GM12878 (cell line): ENCODE measurements around the gene STPG1. TPM values are rescaled to one million over a fixed set of nuclear protein-coding genes. Genes with fewer than 3 reads are reported as not detected.

ENCODE experiments used
- ATAC-seq: fragments of 200-7000 bp; cut with Tn5 transposase; 3 replicates; pipeline ENCODE4 v1.9.1; 2020; ENCODE audit warnings: mild to moderate bottlenecking, moderate library complexity
- BruUV-seq: library from RNA; stranded (reverse); fragments of 400-500 nt; replicated peaks from 2 replicates; lab custom pipeline; 2021; lab: Mats Ljungman, UMichigan
- CTCF ChIA-PET: fragments of 300-600 bp; sonication (Branson Sonifier 250); formaldehyde crosslinking; extraction: SDS; loops from one replicate; lab custom pipeline; 2021; ENCODE audit warnings: inconsistent platforms; lab: Yijun Ruan, JAX
- POLR2A ChIA-PET: fragments of 350-600 bp; formaldehyde crosslinking; extraction: SDS; loops from one replicate; lab custom pipeline; 2021; ENCODE audit warnings: inconsistent platforms; lab: Charles Lee
- RAD21 ChIA-PET: fragments of 300-600 bp; sonication (Branson Sonifier 250); formaldehyde crosslinking; loops from one replicate; lab custom pipeline; 2023; ENCODE audit warnings: antibody characterized with exemption; ENCODE audit not compliant: unreplicated experiment; lab: Charles Lee
- SMC1A ChIA-PET: fragments of 300-600 bp; sonication (Branson Sonifier 250); formaldehyde crosslinking; loops from one replicate; lab custom pipeline; 2023; ENCODE audit not compliant: unreplicated experiment, uncharacterized antibody; lab: Charles Lee
- DNase-seq: peaks from one replicate; pipeline ENCODE4 v3.0.0-alpha.2; 2011; ENCODE audit warnings: low read depth, low spot score
- FAIRE-seq: peaks from 3 replicates; lab custom pipeline; 2011; peaks lifted over from hg19 to GRCh38; lab: Jason Lieb, UNC
- H2AFZ ChIP-seq: 2 replicates; pipeline ENCODE4 v1.6.0; 2011; ENCODE audit warnings: low read depth, low read length, control low read depth; ENCODE audit not compliant: control insufficient read depth
- H3K27ac ChIP-seq: 2 replicates; pipeline ENCODE4 v1.5.1; 2011; ENCODE audit warnings: control low read depth; ENCODE audit not compliant: control insufficient read depth, insufficient read depth
- H3K27me3 ChIP-seq, 2 experiments: replicated peaks in 1 of 2; 2 replicates each; pipeline versions ENCODE4 v1.6.0 to v1.6.1; 2011; ENCODE audit warnings: low read length in 1 of 2; ENCODE audit not compliant: control insufficient read depth in 2 of 2, insufficient read depth in 2 of 2
- H3K36me3 ChIP-seq, 2 experiments: 2 replicates each; pipeline ENCODE4 v1.5.1; 2011; ENCODE audit warnings: low read length in 1 of 2; ENCODE audit not compliant: control insufficient read depth in 2 of 2, insufficient read depth in 2 of 2
- H3K4me1 ChIP-seq: 2 replicates; pipeline ENCODE4 v1.6.1; 2011; ENCODE audit warnings: mild to moderate bottlenecking, low read length, moderate library complexity, mixed read lengths; ENCODE audit not compliant: control insufficient read depth, insufficient read depth
- H3K4me2 ChIP-seq: 2 replicates; pipeline ENCODE4 v1.6.0; 2011; ENCODE audit warnings: control low read depth; ENCODE audit not compliant: control insufficient read depth, insufficient read depth
- H3K4me3 ChIP-seq: fragments of 200-600 bp; sonication (generic); 2 replicates; pipeline ENCODE4 v1.5.1; 2016
- H3K79me2 ChIP-seq: 2 replicates; pipeline ENCODE4 v1.6.0; 2011; ENCODE audit warnings: low read length; ENCODE audit not compliant: control insufficient read depth, insufficient read depth
- H3K9ac ChIP-seq: 2 replicates; pipeline ENCODE4 v1.8.0; 2011; ENCODE audit warnings: low read length, control low read depth, mixed read lengths; ENCODE audit not compliant: control insufficient read depth, insufficient read depth
- H3K9me3 ChIP-seq: replicated peaks from 3 replicates; pipeline ENCODE4 v1.5.1; 2011; ENCODE audit warnings: mild to moderate bottlenecking, low read length; ENCODE audit not compliant: control insufficient read depth, insufficient read depth
- H4K20me1 ChIP-seq: 2 replicates; pipeline ENCODE4 v1.6.0; 2011; ENCODE audit not compliant: control insufficient read depth, insufficient read depth
- CREB1 ChIP-seq: IDR thresholded peaks from 2 replicates; pipeline ENCODE4 v1.6.1; 2012; ENCODE audit warnings: low read depth, mild to moderate bottlenecking, inconsistent platforms
- CREM ChIP-seq: IDR thresholded peaks from 2 replicates; pipeline ENCODE4 v1.6.1; 2014; ENCODE audit warnings: antibody characterized with exemption, low read depth
- EED ChIP-seq: sonication (generic); IDR thresholded peaks from 2 replicates; pipeline ENCODE4 v1.6.1; 2016; ENCODE audit warnings: antibody characterized with exemption, low read depth
- FOXM1 ChIP-seq: IDR thresholded peaks from 2 replicates; pipeline ENCODE4 v1.6.1; 2012; ENCODE audit warnings: low read depth, mild to moderate bottlenecking, inconsistent platforms, low read length, moderate library complexity
- GABPA ChIP-seq: IDR thresholded peaks from 2 replicates; pipeline ENCODE4 v1.6.1; 2014; ENCODE audit warnings: antibody characterized with exemption, low read depth, mild to moderate bottlenecking, inconsistent platforms
- JUNB ChIP-seq: IDR thresholded peaks from 2 replicates; pipeline ENCODE4 v1.6.1; 2016; ENCODE audit warnings: antibody characterized with exemption, mild to moderate bottlenecking
- NFYB ChIP-seq: IDR thresholded peaks from 2 replicates; pipeline ENCODE4 v1.6.1; 2011; ENCODE audit warnings: low read depth, mild to moderate bottlenecking, low read length, improper control_type of control experiment, moderate library complexity; ENCODE audit not compliant: insufficient read depth
- PAX5 ChIP-seq: IDR thresholded peaks from 2 replicates; pipeline ENCODE4 v1.6.1; 2011; ENCODE audit warnings: low read depth, low read length, borderline replicate concordance
- POLR2A ChIP-seq: IDR thresholded peaks from 2 replicates; pipeline ENCODE4 v1.6.1; 2011; ENCODE audit warnings: low read depth, mild to moderate bottlenecking, low read length
- PRDM15 ChIP-seq: fragments of 450-650 bp; formaldehyde crosslinking; IDR thresholded peaks from 2 replicates; pipeline ENCODE4 v1.4.0; 2020; ENCODE audit warnings: mild to moderate bottlenecking, moderate library complexity
- RB1 ChIP-seq: fragments of 450-650 bp; formaldehyde crosslinking; IDR thresholded peaks from 2 replicates; pipeline ENCODE4 v1.6.1; 2017; ENCODE audit warnings: mild to moderate bottlenecking, borderline replicate concordance
- RUNX3 ChIP-seq: IDR thresholded peaks from 2 replicates; pipeline ENCODE4 v1.6.1; 2012; ENCODE audit warnings: low read length, inconsistent platforms
- SPI1 ChIP-seq: IDR thresholded peaks from 2 replicates; pipeline ENCODE4 v1.6.1; 2011; ENCODE audit warnings: low read depth, mild to moderate bottlenecking, low read length, moderate library complexity, borderline replicate concordance; ENCODE audit not compliant: insufficient read depth
- WGBS: methylation state at CpG from one replicate; pipeline ENCODE4 v1.1.6; 2016; ENCODE audit warnings: low lambda C conversion rate; ENCODE audit not compliant: insufficient replicate concordance, insufficient coverage; ENCODE audit errors: missing lambda C conversion rate; 5-methylcytosine and 5-hydroxymethylcytosine counted together
- in situ Hi-C: fragments of 300-500 bp; cut with MboI; formaldehyde crosslinking; loops from 9 replicates; pipeline ENCODE4 v1.14.3; 2018; ENCODE audit warnings: mixed read lengths
- intact Hi-C: fragments of 100-400 bp; cut with micrococcal nuclease; formaldehyde crosslinking; loops from one replicate; pipeline ENCODE4 v1.14.2; 2022; ENCODE audit not compliant: unreplicated experiment
- polyA plus RNA-seq, 11 experiments: library from polyadenylated mRNA; depleted of rRNA in 4 of 11; unstranded in 6 of 11; stranded (reverse) in 5 of 11; fragments of >200 nt; fragmentation: Nextera tagmentation in 4 of 11; fragmentation: Illumina TruSeq in 1 of 11; extraction: Ambion mirVana in 4 of 11; extraction: Trizol in 1 of 11; gene quantifications; 1 replicate in 1 of 11; 2 replicates in 10 of 11; pipeline versions ENCODE4 v1.2.1 to v1.2.3, GENCODE V29; 2011 to 2016; ENCODE audit warnings: inconsistent platforms in 2 of 11, missing spikeins in 2 of 11, low read depth in 1 of 11
- total RNA-seq, 4 experiments: library from RNA; depleted of rRNA in 3 of 4; stranded (reverse); fragments of >200 nt in 3 of 4; fragmentation: Illumina TruSeq in 1 of 4; extraction: Trizol in 1 of 4; gene quantifications; 2 replicates each; pipeline versions ENCODE4 v1.2.1 to v1.2.3, GENCODE V29; 2013 to 2021

Gene STPG1
- total and polyA plus RNA-seq, 10 of the 15 experiments (the other 5 are each of a cell fraction or from before 2014, with no cell fraction given): 0.22 to 2.6 (median 0.73) TPM

GRCh38 chr1:24373044-24373443 lies 40.5 kb downstream of the STPG1 start:
- intact Hi-C loops (no loop called here), in situ Hi-C loops (no loop called here)
- ChIA-PET RAD21 (no interaction called here), POLR2A (no interaction called here), CTCF (interaction anchor here (0.8 to 2.7 kb wide), 4 partner anchors 19 to 171 kb away, joined by 3 to 8 read pairs (median 4); no protein-coding TSS in a partner anchor), SMC1A (interaction anchor here (2.6 kb wide), 1 partner anchor 19 kb away, joined by 9 read pairs; no protein-coding TSS in a partner anchor)
- H3K4me2 ChIP-seq: peak overlapping the region; percentile 14; the same call in 1 of the 2 replicates
- no peaks in the 10 kb centered on the region for H3K9me3 ChIP-seq
- no peak overlapping the region for H3K4me3 ChIP-seq
- WGBS: 6% methylated on average over 7 of the region's 7 CpGs
- no TSS peak for BruUV-seq
- no peak for DNase-seq
- ATAC-seq: peak; percentile 87
- TF ChIP-seq FOXM1 (no peak), POLR2A (0 out of 2 replicates have a peak, but pooled peaks have one; percentile 21), RB1 (no peak), EED (peak; percentile 30; the same call in 1 of the 2 replicates), PRDM15 (CRISPR knock-in tag) (no peak), JUNB (0 out of 2 replicates have a peak, but pooled peaks have one; percentile 17), SPI1 (peak; percentile 74), NFYB (peak; percentile 37; the same call in 1 of the 2 replicates), CREB1 (peak; percentile 93), RUNX3 (peak; percentile 24), CREM (peak; percentile 82), GABPA (peak; percentile 63), PAX5 (peak; percentile 78; the same call in 1 of the 2 replicates)
- H4K20me1 ChIP-seq: no peaks in the 10 kb centered on the region
- peaks cover 12% of the 10 kb centered on the region for H3K4me1 ChIP-seq
- no peak overlapping the region for H3K9ac ChIP-seq
- peak overlapping the region; percentile 9 for H2AFZ ChIP-seq
- no peaks in the 10 kb centered on the region for H3K79me2 ChIP-seq
- peak overlapping the region; percentile 42; the same call in 1 of the 2 replicates for H3K27ac ChIP-seq
- H3K27me3 ChIP-seq: no peaks in the 10 kb centered on the region; a peak in 1 of 4 replicates
- no peaks in the 10 kb centered on the region for H3K36me3 ChIP-seq
- peak; percentile 94 for FAIRE-seq
